HG03520 (cell line): ENCODE results near the gene IAH1.

Source experiments
- ATAC-seq: cut with Tn5 transposase; IDR thresholded peaks from one replicate; pipeline ENCODE4 v1.9.1; 2021; ENCODE audit warnings: mild to moderate bottlenecking, moderate library complexity; ENCODE audit not compliant: unreplicated experiment

The IAH1 gene

GRCh38 chr2:9474361-9475057, at the start of gene IAH1:
IAH1 (plus strand) TSS chr2:9474551; CDS start chr2:9474567, 16 bp downstream.
- peak; percentile 68 for ATAC-seq

- no peak for ATAC-seq
These were observed 45.3 kb upstream of the IAH1 start for GRCh38 chr2:9428965-9429577.

GRCh38 chr2:9430316-9431293, 43.7 kb upstream of the IAH1 start:
- no peak for ATAC-seq

GRCh38 chr2:9434489-9434888, 39.9 kb upstream of the IAH1 start:
- ATAC-seq, result no peak

GRCh38 chr2:9439536-9439935, 34.8 kb upstream of the IAH1 start:
- ATAC-seq, result no peak

- no peak for ATAC-seq
These were observed 34.2 kb upstream of the IAH1 start for GRCh38 chr2:9440058-9440727.

- no peak for ATAC-seq
These were observed 32.8 kb upstream of the IAH1 start for GRCh38 chr2:9441556-9441955.

GRCh38 chr2:9443526-9443925, 30.8 kb upstream of the IAH1 start:
- no peak for ATAC-seq

GRCh38 chr2:9445089-9445488, 29.3 kb upstream of the IAH1 start:
- no peak for ATAC-seq

- ATAC-seq, result no peak
These were observed 23.1 kb upstream of the IAH1 start for GRCh38 chr2:9451231-9451630.

- no peak for ATAC-seq
These were observed 13.8 kb upstream of the IAH1 start for GRCh38 chr2:9460441-9461017.

- no peak for ATAC-seq
These were observed 13.3 kb upstream of the IAH1 start for GRCh38 chr2:9461079-9461478.

GRCh38 chr2:9462313-9462712, 12.0 kb upstream of the IAH1 start:
- no peak for ATAC-seq

GRCh38 chr2:9462886-9463697, 11.3 kb upstream of the IAH1 start:
- no peak for ATAC-seq

- ATAC-seq, result no peak
These were observed 10.7 kb upstream of the IAH1 start for GRCh38 chr2:9463698-9464034.

GRCh38 chr2:9465170-9465569, 9.2 kb upstream of the IAH1 start:
- ATAC-seq, result no peak

GRCh38 chr2:9466147-9466683, 8.1 kb upstream of the IAH1 start:
- ATAC-seq, result no peak

- no peak for ATAC-seq
These were observed 6.7 kb upstream of the IAH1 start for GRCh38 chr2:9467687-9468086.

GRCh38 chr2:9471206-9471605, 3.1 kb upstream of the IAH1 start:
- ATAC-seq, result no peak

- ATAC-seq, result no peak
These were observed 1.8 kb upstream of the IAH1 start for GRCh38 chr2:9472511-9472910.
